Measurements from ENCODE around the gene ACTL7A.

The ACTL7A gene

GRCh38 chr9:108866001-108866420 lies 3.9 kb downstream of the ACTL7A start:
- TF ChIP-seq YY1 (IDR thresholded peaks at IDR 0.05; ENCODE audit: insufficient read depth, insufficient read length) (no peak), ZNF274 (IDR thresholded peaks at IDR 0.05; ENCODE audit: low read depth, low read length) (no peak), SUZ12 (IDR thresholded peaks at IDR 0.05; ENCODE audit: extremely low read depth, insufficient read depth, insufficient read length) (no peak)
- no peak for DNase-seq (ENCODE audit: low read depth, low spot score)
- no peaks in the 10 kb centered on the region for H3K4me1 ChIP-seq (ENCODE audit: insufficient read depth, insufficient read length)

GRCh38 chr9:108867116-108867515 lies 5.0 kb downstream of the ACTL7A start:
- TF ChIP-seq SUZ12 (IDR thresholded peaks at IDR 0.05; ENCODE audit: extremely low read depth, insufficient read depth, insufficient read length) (no peak), YY1 (IDR thresholded peaks at IDR 0.05; ENCODE audit: insufficient read depth, insufficient read length) (no peak)
- no peaks in the 10 kb centered on the region for H3K9me3 ChIP-seq (ENCODE audit: insufficient read depth, low read length)
- DNase-seq (ENCODE audit: low read depth, low spot score) = no peak
- no peaks in the 10 kb centered on the region for H3K4me1 ChIP-seq (ENCODE audit: insufficient read depth, insufficient read length)
- no peaks in the 10 kb centered on the region for H3K27me3 ChIP-seq (ENCODE audit: insufficient read depth, insufficient read length)
- no peak overlapping the region for H3K4me3 ChIP-seq (ENCODE audit: insufficient read length, low read depth)
- no peak overlapping the region for H3K9ac ChIP-seq (ENCODE audit: insufficient read length, low read depth)
- peaks cover 19% of the 10 kb centered on the region for H3K36me3 ChIP-seq (ENCODE audit: insufficient read depth, insufficient read length, low read length)

More at GRCh38 chr9:108866001-108866420, 3.9 kb downstream of the ACTL7A start:
- Histone ChIP-seq H3K4me3 (ENCODE audit: insufficient read length, low read depth) (no peak overlapping the region), H3K9ac (ENCODE audit: insufficient read length, low read depth) (no peak overlapping the region), H3K9me3 (ENCODE audit: insufficient read depth, low read length) (no peaks in the 10 kb centered on the region), H3K36me3 (ENCODE audit: insufficient read depth, insufficient read length, low read length) (peaks cover 13% of the 10 kb centered on the region), H3K27me3 (ENCODE audit: insufficient read depth, insufficient read length) (no peaks in the 10 kb centered on the region)

- Histone ChIP-seq H3K4me3 (ENCODE audit: insufficient read length, low read depth) (no peak overlapping the region), H3K36me3 (ENCODE audit: insufficient read depth, insufficient read length, low read length) (peaks cover 21% of the 10 kb centered on the region)
These were observed 5.8 kb downstream of the ACTL7A start for GRCh38 chr9:108867829-108868228.

GRCh38 chr9:108869092-108869725 lies 7.1 kb downstream of the ACTL7A start:
- H3K9me3 ChIP-seq (ENCODE audit: insufficient read depth, low read length) = no peaks in the 10 kb centered on the region
- DNase-seq (ENCODE audit: low read depth, low spot score) = no peak
- peaks cover 34% of the 10 kb centered on the region for H3K36me3 ChIP-seq (ENCODE audit: insufficient read depth, insufficient read length, low read length)
- H3K27me3 ChIP-seq (ENCODE audit: insufficient read depth, insufficient read length) = no peaks in the 10 kb centered on the region
- TF ChIP-seq SUZ12 (IDR thresholded peaks at IDR 0.05; ENCODE audit: extremely low read depth, insufficient read depth, insufficient read length) = no peak
- no peak for TF ChIP-seq YY1 (IDR thresholded peaks at IDR 0.05; ENCODE audit: insufficient read depth, insufficient read length)
- TF ChIP-seq ZNF274 (IDR thresholded peaks at IDR 0.05; ENCODE audit: low read depth, low read length) = no peak
- no peaks in the 10 kb centered on the region for H3K4me1 ChIP-seq (ENCODE audit: insufficient read depth, insufficient read length)
- H3K4me3 ChIP-seq (ENCODE audit: insufficient read length, low read depth) = no peak overlapping the region
- H3K9ac ChIP-seq (ENCODE audit: insufficient read length, low read depth) = no peak overlapping the region

More at GRCh38 chr9:108867829-108868228, 5.8 kb downstream of the ACTL7A start:
- H3K9me3 ChIP-seq (ENCODE audit: insufficient read depth, low read length) = no peaks in the 10 kb centered on the region
- DNase-seq (ENCODE audit: low read depth, low spot score) = no peak
- no peak overlapping the region for H3K9ac ChIP-seq (ENCODE audit: insufficient read length, low read depth)
- H3K27me3 ChIP-seq (ENCODE audit: insufficient read depth, insufficient read length) = no peaks in the 10 kb centered on the region
- no peaks in the 10 kb centered on the region for H3K4me1 ChIP-seq (ENCODE audit: insufficient read depth, insufficient read length)
- TF ChIP-seq SUZ12 (IDR thresholded peaks at IDR 0.05; ENCODE audit: extremely low read depth, insufficient read depth, insufficient read length) (no peak), ZNF274 (IDR thresholded peaks at IDR 0.05; ENCODE audit: low read depth, low read length) (no peak), YY1 (IDR thresholded peaks at IDR 0.05; ENCODE audit: insufficient read depth, insufficient read length) (no peak)

GRCh38 chr9:108874058-108874788 lies 12.2 kb downstream of the ACTL7A start:
- TF ChIP-seq ZNF274 (IDR thresholded peaks at IDR 0.05; ENCODE audit: low read depth, low read length) (no peak), YY1 (IDR thresholded peaks at IDR 0.05; ENCODE audit: insufficient read depth, insufficient read length) (no peak), SUZ12 (IDR thresholded peaks at IDR 0.05; ENCODE audit: extremely low read depth, insufficient read depth, insufficient read length) (no peak)
- Histone ChIP-seq H3K4me3 (ENCODE audit: insufficient read length, low read depth) (no peak overlapping the region), H3K9me3 (ENCODE audit: insufficient read depth, low read length) (no peaks in the 10 kb centered on the region), H3K4me1 (ENCODE audit: insufficient read depth, insufficient read length) (no peaks in the 10 kb centered on the region), H3K36me3 (ENCODE audit: insufficient read depth, insufficient read length, low read length) (peaks cover 79% of the 10 kb centered on the region), H3K9ac (ENCODE audit: insufficient read length, low read depth) (no peak overlapping the region), H3K27me3 (ENCODE audit: insufficient read depth, insufficient read length) (no peaks in the 10 kb centered on the region)
- no peak for DNase-seq (ENCODE audit: low read depth, low spot score)

GRCh38 chr9:108876425-108876824 lies 14.4 kb downstream of the ACTL7A start:
- Histone ChIP-seq H3K9ac (ENCODE audit: insufficient read length, low read depth) (no peak overlapping the region), H3K36me3 (ENCODE audit: insufficient read depth, insufficient read length, low read length) (peaks cover 87% of the 10 kb centered on the region)

GRCh38 chr9:108877524-108877923 lies 15.5 kb downstream of the ACTL7A start:
- TF ChIP-seq ZNF274 (IDR thresholded peaks at IDR 0.05; ENCODE audit: low read depth, low read length) = no peak
- no peak for TF ChIP-seq YY1 (IDR thresholded peaks at IDR 0.05; ENCODE audit: insufficient read depth, insufficient read length)
- no peak for TF ChIP-seq SUZ12 (IDR thresholded peaks at IDR 0.05; ENCODE audit: extremely low read depth, insufficient read depth, insufficient read length)
- H3K9ac ChIP-seq (ENCODE audit: insufficient read length, low read depth) = no peak overlapping the region
- peaks cover 92% of the 10 kb centered on the region for H3K36me3 ChIP-seq (ENCODE audit: insufficient read depth, insufficient read length, low read length)
- no peaks in the 10 kb centered on the region for H3K9me3 ChIP-seq (ENCODE audit: insufficient read depth, low read length)
- no peaks in the 10 kb centered on the region for H3K4me1 ChIP-seq (ENCODE audit: insufficient read depth, insufficient read length)
- H3K4me3 ChIP-seq (ENCODE audit: insufficient read length, low read depth) = no peak overlapping the region
- no peak for DNase-seq (ENCODE audit: low read depth, low spot score)
- no peaks in the 10 kb centered on the region for H3K27me3 ChIP-seq (ENCODE audit: insufficient read depth, insufficient read length)

More at GRCh38 chr9:108876425-108876824, 14.4 kb downstream of the ACTL7A start:
- Histone ChIP-seq H3K4me1 (ENCODE audit: insufficient read depth, insufficient read length) (no peaks in the 10 kb centered on the region), H3K27me3 (ENCODE audit: insufficient read depth, insufficient read length) (no peaks in the 10 kb centered on the region), H3K9me3 (ENCODE audit: insufficient read depth, low read length) (no peaks in the 10 kb centered on the region), H3K4me3 (ENCODE audit: insufficient read length, low read depth) (no peak overlapping the region)
- DNase-seq (ENCODE audit: low read depth, low spot score) = no peak
- TF ChIP-seq SUZ12 (IDR thresholded peaks at IDR 0.05; ENCODE audit: extremely low read depth, insufficient read depth, insufficient read length) (no peak), YY1 (IDR thresholded peaks at IDR 0.05; ENCODE audit: insufficient read depth, insufficient read length) (no peak), ZNF274 (IDR thresholded peaks at IDR 0.05; ENCODE audit: low read depth, low read length) (no peak)
